Fibroblast of peridontal ligament (primary cell): ENCODE measurements around the gene FRZB.
"Not testable (repeated sequence)": the region's sequence is repeated elsewhere in the genome, so short reads cannot be mapped to it uniquely, and the experiment has no call there.

Experiments
- DNase-seq: peaks from one replicate; pipeline ENCODE4 v3.0.0-alpha.2; 2010; ENCODE audit errors: extremely low read depth

Gene FRZB, protein sequence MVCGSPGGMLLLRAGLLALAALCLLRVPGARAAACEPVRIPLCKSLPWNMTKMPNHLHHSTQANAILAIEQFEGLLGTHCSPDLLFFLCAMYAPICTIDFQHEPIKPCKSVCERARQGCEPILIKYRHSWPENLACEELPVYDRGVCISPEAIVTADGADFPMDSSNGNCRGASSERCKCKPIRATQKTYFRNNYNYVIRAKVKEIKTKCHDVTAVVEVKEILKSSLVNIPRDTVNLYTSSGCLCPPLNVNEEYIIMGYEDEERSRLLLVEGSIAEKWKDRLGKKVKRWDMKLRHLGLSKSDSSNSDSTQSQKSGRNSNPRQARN

DNA sequence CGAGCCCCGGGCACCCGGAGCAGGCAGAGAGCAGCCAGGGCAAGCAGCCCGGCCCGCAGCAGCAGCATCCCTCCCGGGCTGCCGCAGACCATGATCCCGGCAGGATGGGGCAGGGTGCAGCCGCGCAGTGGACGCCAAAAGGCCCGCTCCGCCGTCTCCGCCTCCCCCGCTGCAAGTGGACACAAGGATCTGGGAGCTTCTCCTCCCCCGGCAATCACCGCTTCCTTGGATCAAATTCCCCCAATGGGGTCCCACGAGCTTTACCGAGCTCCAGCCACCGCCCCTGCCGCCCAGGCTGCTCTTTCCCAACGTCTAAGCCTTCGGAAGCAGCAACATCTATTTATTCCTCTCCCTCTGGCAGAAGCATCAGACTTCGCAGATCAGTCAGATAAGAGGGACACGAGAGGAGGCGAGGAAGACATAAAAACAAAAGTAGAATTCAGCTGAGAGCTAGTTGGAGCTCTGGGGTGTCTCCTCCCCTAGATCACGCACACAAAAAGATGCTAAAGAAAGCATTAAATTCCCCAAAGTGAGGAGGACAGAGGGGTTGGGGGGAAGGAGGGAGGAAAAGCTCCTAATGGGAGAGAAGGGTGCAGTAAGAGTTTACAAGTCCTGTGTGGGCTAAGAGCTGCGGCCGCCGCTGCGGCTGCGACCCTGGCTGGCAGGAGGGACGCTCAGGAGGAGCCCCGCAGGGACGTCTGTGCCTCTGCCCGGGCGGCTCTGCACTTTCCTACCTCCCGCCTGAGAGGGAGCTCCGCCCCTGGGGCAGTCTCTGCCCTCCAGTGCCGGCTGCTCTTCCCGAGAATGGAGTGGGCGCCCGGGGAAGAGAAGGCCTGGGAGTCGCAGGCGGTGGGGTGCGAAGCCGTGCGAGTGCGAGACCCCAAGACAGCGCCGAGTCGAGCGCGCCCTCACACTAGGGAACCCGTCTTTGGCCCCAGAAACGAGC is at the start of gene FRZB:
Gene FRZB (minus strand): TSS at position 177 of the 946 bp plus-strand sequence. CDS start 85 bp downstream, at position 92.
- peak; percentile 73 for DNase-seq

DNA sequence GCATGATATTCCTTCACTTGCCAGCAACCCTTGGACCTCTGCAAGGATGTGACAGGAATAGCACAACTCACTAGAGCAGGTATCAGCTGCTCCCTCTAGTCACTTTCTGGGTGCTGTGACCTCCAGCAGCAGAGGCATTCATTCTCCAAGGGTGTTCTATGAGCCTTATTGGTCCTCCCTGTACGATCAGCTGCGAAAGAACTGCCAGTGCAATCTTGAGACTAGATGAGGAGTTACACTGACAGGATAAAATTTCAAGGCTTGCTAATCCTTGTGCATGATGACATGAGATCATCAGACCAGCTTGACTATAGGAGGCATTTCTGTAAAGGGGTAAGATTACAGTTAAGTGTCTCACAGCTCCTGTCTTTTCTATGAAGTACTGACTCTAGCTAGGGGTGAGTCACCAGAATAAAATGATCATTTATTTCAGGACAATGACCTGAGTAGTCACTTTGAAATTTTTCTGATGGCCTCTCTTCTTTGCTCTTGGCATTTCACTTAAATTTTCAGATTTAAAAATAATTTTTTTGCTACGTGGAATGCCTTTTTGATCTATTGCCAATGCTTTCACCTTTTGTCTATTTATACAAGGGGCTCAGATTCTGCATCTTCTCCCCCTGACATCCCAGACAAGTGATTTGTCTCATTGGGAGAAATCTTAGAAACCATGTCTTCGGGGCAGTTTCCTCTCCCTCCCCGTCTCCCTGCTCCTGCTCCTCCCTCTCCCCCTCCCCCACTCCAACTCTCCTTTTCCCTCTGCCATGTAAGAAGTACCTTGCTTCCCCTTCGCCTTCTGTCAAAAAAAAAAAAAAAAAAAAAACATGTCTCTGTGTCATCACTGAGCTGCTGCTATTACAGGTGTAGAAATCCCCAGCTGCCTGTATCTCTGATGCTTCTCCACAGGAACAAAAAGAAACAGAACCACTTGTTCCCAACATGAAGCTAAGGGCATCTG is 49.2 kb upstream of the FRZB start:
- peak; percentile 81 for DNase-seq

DNA sequence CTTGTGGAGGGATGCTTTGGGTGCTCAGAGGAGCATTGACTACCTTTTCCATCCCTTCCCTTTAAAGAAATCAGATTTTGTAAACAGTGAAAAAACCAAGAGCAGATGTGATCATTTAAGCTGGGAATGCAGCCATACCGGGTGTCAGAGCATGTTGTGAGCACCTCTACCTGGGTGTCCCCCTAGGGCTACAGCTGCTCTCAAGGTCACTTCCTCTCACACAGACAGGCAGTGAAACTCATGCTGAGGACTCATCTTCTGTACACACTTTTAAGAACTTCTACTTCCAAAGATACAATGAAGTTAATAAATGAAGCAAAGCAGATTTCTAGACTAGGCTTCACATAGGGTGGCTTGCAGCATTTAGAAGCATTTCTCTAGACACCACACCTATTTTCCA is 48.4 kb upstream of the FRZB start:
- DNase-seq = no peak

DNA sequence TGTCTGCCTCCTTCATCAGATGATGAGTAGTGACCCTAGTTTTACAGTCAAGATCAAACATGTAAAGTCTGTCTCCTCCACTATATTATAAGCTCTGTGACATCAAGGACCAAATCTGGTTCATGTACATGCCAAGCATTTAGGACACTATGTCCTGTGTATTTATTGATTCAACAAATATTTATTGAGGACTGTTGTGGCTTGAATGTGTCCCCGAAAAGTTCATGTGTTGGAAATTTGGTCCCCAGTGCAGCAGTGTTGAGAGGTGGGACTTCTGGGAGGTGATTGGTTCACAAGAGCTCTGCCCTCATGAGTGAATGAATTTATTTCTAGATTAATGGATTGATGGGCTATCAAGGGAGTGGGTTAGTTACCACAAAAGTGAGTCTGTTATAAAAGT is 46.6 kb upstream of the FRZB start:
- DNase-seq = no peak

DNA sequence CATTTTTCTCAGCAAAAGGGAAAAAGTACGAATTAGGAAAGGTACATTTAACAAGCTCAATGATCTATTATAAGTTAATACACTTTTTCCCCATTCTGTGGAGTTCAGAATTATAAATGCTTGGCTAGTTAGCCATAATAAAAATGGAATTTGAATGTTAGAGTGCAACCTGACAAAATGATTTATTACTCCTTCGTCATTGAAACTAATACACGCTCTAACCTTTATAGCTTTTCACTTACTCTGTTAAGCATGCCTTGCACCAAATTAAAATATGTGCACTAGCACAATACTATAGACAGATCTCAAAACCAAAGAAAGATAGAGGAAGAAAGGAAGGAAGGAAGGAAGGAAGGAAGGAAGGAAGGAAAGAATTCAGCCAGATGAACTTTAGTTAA is 46.1 kb upstream of the FRZB start:
- no peak for DNase-seq

DNA sequence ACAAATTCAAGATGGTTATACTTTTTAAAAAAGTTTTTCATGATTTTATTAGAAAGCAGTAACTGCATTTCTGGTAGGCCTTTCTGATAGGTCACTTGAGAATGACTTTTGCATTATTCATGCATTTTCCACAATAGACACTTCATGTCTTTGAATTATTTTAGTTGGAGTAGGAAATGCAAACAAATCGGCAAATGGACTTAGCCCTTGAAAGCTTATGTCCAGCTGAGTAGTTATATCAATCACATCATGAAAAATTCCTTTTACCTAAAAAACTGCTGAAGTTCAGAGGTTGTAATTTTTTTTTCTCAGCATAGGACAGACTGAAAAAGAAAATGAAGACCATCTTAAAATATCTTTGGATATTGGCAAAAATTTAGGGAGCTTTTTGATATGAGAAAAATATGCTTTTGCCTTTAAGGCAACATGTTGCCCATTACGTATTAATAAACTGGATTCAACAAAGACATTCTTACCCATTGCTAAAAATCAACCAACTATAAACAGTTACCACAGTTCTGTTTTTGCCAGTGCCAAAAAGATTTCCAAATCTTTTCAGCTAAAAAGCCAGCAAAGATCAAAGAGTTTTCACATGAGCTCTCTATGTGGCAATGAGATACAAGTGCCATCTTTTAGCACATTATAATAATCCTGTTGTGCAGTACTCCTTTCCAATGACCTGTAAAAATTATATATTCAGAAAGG is 45.5 kb upstream of the FRZB start:
- DNase-seq = no peak

DNA sequence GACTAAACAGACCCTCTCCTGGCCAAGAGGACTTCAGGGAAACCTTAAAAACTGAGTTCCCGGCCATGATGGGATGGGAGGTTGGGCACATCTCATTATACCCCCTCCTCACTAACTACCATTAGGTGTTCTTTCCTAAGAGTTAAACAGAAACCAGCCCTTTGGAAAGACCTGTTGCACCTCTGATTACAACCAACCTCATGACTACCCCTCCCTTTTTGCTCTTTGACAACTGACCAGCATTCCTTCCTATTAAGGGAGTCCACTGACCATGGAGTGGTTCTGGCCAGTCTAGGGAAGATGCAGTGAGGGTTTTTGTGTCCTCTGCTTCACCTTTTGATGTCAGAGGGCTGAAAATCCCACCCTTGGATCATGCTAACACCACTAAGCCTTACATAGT is 44.5 kb upstream of the FRZB start:
- DNase-seq = no peak

DNA sequence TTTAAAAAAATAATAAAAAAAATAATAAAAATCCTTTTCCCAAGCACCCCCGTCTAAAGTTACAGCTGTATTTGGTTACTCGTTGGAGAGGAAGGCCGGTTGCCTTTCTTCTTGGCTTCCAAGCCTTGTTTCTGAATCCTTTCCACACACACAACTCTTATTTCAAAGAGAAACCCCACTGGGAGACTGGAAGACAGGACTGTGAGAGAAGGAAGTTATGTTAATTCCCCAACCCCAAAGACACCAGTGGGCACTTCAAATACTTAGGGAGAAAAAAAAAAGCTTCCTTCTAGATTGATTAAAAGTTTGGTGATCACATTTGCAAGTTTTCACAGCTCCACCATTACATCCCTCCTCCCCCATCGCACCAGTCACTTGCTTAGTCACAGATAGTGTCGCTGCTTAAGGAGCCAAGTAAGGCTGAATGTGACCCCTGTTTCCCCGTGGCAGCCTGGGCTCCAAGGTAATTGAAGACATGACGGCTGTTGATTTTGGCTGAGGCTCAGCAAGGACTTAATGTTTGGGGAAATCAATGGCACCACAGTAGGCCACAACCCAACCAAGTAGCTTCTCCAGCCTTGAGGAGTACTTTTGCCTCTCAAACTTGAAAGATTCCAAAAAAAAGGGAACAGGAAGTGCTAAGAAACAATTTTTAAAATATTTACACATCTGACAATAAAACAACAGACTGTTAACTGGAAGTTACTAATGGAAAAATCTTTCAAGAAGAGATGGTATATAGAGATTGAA is 40.8 kb upstream of the FRZB start:
- peak; percentile 60 for DNase-seq

DNA sequence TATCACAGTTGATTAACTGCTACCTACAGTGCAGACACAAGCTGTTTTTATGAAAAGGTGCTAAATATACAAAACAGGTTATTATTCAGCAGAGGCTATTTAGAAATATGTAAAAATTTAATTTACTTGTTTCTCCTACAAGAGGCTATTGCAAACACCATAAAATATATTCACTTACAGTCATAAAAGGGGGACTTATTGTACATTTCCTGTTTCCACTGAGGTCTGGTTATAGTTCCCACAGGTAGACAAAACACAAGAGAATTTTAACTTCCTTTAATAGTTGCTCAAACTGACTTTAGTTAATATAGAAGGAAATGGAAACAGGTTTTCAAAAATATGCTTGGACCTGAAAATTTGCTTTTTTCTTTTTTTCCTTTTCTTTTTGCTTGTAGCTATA is 40.0 kb upstream of the FRZB start:
- DNase-seq = no peak

DNA sequence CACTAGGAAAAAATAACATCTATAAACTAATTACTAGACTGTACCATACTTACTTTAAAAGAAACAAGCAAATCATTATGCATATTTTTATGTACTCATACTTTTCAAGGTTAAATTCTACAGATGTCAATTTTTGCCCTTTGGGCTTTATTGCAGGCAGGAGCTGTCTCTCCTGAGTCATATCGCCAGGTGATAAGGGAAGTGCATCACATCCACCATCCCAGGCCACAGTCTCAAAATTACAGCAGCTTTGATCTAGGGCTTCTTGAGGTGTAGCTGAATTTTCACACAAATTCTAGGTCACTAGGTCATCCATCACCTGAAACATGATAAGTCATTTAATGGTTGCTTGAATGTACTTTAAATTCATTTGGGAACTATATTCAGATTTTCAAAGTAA is 38.4 kb upstream of the FRZB start:
- no peak for DNase-seq

DNA sequence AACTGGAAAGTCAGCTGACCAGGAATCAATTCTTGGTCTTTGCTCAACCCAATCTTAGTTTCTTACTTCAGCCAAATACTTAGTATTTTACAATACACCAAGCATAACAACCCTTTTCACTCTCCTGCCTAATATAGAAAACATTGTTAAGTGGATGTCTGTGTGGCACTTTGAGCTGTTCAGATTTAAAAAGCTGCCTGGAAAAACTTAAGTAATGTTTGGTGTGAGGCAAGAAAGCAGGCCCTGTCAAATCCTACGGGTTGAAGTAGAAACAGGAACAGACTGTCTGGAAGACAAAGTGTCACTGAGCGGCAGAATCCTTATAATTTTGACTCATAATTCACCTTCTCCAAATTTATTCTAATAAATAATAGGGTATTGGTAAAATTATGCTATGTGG is 37.1 kb upstream of the FRZB start:
- DNase-seq = no peak

DNA sequence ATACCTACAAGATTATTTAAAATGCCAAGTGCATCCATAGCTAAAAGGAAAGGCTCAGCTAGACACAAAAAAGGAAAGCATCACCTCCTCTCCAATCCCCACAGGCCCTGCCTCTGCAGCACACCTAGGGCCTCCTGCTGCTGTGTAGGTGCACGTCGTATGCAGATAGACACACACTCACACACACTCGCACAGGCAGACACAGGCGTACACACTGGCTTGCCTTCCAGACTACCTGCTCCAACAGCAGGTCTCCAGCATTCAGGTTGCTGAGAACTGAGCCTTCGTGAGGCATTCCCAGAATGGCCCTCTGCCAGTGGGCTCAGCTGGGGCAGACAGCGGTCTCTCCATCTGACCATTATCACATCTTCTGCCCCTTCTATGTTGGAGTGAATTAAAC is 35.3 kb upstream of the FRZB start:
- no peak for DNase-seq

DNA sequence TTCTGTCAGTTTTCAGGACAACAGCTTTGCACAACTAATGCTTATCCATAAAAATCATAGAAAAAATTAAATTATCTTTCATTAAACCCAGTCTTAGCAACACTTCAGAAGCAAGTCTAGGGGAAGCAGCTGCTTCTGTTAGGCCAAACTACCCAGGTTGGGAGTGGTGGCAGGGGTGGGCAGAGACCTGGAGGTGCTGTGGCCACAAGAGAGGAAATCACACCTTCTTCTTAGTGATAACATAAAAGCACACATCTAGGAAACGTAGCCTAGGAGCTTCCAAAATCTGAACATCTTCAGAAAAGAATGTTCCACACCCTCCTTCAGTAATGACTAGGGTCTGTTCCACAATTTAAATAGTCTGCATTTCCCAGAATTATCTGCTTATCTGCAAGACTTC is 32.3 kb upstream of the FRZB start:
- DNase-seq = no peak

DNA sequence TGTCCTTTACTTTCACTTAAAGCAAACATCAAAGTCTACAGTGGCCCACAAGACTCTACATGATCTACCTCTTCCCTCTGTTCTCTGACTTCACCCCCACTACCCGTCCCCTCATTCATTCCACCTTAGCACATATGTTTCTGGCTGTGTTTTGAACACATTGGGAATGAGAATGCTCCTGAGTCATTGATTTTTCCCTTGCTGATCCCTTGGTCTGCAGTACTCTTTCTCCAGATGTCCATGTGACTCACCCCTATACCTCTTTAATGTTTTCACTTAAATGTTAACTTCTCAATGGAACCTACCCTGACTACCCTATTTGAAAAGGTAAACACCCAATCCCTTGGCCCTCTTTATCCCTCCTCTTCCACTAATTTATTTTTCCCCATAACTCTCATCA is 30.7 kb upstream of the FRZB start:
- peak; percentile 67 for DNase-seq

DNA sequence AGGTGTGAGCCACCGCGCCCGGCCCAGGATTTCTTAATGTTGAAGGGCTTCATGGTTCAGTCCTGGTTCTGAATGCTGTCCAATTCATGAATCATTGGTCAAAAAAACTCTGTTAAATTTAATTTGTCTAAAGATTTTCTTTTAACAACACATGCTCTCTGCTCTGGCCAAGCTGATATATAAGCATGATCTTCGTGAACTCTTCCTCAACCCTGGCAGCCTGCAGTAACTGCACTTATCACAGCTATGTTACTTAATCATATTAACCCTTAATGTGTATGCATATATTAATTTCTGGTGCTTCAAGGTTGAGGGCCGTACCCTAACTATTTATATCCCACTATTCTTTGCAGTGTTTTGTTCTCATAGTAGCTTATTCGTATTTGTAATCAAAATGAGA is 29.4 kb upstream of the FRZB start:
- DNase-seq = no peak

DNA sequence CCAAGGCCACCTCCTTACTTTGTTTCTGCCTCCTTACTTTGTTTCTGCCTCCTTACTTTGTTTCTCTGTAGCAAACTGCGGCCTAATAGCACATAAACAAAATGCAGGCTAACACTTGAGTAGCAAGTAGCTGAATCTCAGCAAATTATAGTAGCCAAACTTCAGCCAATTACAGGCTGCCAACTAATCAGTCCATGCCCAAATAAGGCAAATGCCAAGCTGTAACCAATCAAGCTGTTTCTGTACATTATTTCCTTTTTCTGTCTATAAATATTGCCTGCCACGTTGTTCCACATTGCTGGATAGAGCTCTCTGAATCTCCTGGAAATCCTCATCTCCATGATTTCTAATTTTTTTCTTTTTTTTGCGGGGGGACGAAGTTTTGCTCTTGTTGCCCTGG is 28.7 kb upstream of the FRZB start:
- no peak for DNase-seq

DNA sequence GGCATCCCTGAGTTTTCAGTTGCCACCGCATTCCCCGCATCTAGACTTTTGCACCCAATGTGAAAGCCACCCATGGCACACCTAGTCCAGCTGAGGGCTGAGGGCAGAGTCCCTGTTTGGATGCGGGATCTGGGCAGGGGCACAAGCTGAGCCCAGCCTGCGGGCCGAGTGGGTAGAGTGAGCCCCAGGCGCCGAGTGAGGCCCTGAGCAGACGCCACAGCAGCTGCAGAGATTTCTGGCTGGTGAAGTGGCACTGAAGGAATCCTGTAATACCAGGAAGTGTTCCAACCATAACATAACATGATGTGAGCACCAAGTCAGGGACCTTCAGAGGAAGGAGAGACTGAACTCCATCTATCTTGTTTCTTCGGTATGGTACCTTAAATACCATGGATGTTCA is 27.7 kb upstream of the FRZB start:
- peak; percentile 44 for DNase-seq

DNA sequence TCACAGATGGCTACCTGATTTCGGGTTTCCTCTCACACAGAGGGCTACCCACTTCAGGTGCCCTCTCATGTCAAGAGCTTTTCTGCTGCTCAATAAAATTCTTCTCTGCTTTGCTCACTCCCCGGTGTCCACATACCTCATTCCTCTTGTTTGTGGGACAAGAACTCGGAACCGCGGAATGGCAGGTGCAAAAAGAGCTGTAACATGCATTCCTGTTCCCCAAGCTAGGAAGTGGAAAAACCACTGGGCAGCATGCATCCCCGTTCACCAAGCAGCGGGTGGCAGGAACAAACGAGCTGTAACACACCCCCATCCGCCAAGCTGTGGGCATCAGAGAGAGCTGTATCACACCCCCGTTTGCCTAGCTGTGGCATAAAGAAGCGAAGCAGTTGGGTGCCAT is 27.2 kb upstream of the FRZB start:
- DNase-seq = no peak

DNA sequence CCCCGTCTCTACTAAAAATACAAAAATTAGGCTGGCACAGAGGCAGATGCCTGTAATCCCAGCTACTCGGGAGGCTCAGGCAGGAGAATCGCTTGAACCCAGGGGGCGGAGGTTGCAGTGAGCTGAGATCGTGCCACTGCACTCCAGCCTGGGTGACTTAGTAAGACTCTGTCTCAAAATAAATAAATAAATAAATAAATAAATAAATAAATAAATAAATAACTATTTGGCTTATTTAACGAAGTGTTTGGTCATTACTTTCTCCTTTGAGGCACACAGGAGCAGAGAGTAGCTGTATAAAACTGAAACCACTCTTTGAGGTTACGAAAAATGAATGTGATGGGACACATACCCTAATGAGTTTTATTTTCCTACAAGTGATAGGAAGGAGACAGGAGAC is 26.6 kb upstream of the FRZB start:
- not testable (repeated sequence) for DNase-seq

DNA sequence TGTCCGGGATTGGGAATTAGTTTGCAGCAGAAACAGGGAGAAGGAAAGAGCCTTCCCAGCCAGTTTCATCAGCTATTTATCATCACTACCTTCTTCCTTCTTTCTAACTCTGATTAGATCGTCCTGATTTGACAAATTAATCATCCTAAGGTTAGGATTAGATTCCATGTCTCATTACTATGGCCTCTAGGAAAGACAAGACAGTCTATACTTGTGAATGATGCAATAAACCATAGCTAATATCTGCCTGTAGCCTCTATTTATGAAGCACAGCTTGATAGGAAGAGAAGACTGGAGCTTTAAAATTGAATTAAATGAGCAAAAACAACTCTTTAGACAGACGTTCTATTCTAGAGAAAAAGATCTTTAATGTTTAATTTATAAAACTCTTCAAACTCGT is 25.2 kb upstream of the FRZB start:
- no peak for DNase-seq
